NCI-H2196 treated with DMSO at 0.1 percent for 48 hours (cell line): ENCODE data around the gene NBPF15.
"Not testable (repeated sequence)": the region's sequence is repeated elsewhere in the genome, so short reads cannot be mapped to it uniquely, and the experiment has no call there.

ENCODE experiments used
- DNase-seq: peaks from one replicate; lab custom pipeline; 2025; ENCODE audit not compliant: unreplicated experiment; lab: John Stamatoyannopoulos, UW

NBPF15 gene

GRCh38 chr1:144461136-144461759, at the start of gene NBPF15:
Gene NBPF15 (minus strand): TSS chr1:144461669. CDS start chr1:144440003, 21,666 bp downstream.
- DNase-seq: not testable (repeated sequence)

- DNase-seq: not testable (repeated sequence)
Measured at GRCh38 chr1:144496429-144496828, 35.0 kb upstream of the NBPF15 start.

GRCh38 chr1:144494130-144494529, 32.7 kb upstream of the NBPF15 start:
- not testable (repeated sequence) for DNase-seq

GRCh38 chr1:144490394-144490793, 28.9 kb upstream of the NBPF15 start:
- not testable (repeated sequence) for DNase-seq

- not testable (repeated sequence) for DNase-seq
Measured at GRCh38 chr1:144487002-144487401, 25.5 kb upstream of the NBPF15 start.

GRCh38 chr1:144485048-144485993, 23.9 kb upstream of the NBPF15 start:
- not testable (repeated sequence) for DNase-seq

- not testable (repeated sequence) for DNase-seq
Measured at GRCh38 chr1:144473897-144474296, 12.4 kb upstream of the NBPF15 start.

- DNase-seq: not testable (repeated sequence)
Measured at GRCh38 chr1:144471434-144471833, 10.0 kb upstream of the NBPF15 start.

GRCh38 chr1:144461778-144462177, 309 bp upstream of the NBPF15 start:
- not testable (repeated sequence) for DNase-seq

GRCh38 chr1:144460686-144461085, 783 bp downstream of the NBPF15 start:
- DNase-seq: not testable (repeated sequence)

- DNase-seq: not testable (repeated sequence)
Measured at GRCh38 chr1:144442402-144442801, 19.1 kb downstream of the NBPF15 start.

- DNase-seq: not testable (repeated sequence)
Measured at GRCh38 chr1:144439737-144440136, 21.7 kb downstream of the NBPF15 start.

- DNase-seq: not testable (repeated sequence)
Measured at GRCh38 chr1:144418891-144419694, 42.4 kb downstream of the NBPF15 start.

- DNase-seq: not testable (repeated sequence)
Measured at GRCh38 chr1:144413404-144414118, 47.9 kb downstream of the NBPF15 start.

GRCh38 chr1:144412491-144413403, 48.7 kb downstream of the NBPF15 start:
- peak; percentile 81 for DNase-seq

- DNase-seq: not testable (repeated sequence)
Measured at GRCh38 chr1:144412068-144412471, 49.4 kb downstream of the NBPF15 start.

GRCh38 chr1:144402807-144403206, 58.7 kb downstream of the NBPF15 start:
- not testable (repeated sequence) for DNase-seq

GRCh38 chr1:144371651-144372050, 89.8 kb downstream of the NBPF15 start:
- not testable (repeated sequence) for DNase-seq
